ENCODE results near the gene ASB13. TPM values are rescaled to one million over a fixed set of nuclear protein-coding genes. Genes with fewer than 3 reads are reported as not detected.

ASB13 gene, protein sequence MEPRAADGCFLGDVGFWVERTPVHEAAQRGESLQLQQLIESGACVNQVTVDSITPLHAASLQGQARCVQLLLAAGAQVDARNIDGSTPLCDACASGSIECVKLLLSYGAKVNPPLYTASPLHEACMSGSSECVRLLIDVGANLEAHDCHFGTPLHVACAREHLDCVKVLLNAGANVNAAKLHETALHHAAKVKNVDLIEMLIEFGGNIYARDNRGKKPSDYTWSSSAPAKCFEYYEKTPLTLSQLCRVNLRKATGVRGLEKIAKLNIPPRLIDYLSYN
- total RNA-seq = 10 to 100 TPM in 1 of 2 experiments, 1 to 10 TPM in 1; 9.0 to 10.1 TPM

GRCh38 chr10:5666008-5666840 is at the start of gene ASB13:
ASB13 (minus strand) TSS chr10:5666595; CDS start chr10:5666551, 44 bp downstream.
- CTCF ChIA-PET = no interaction called here
- POLR2A ChIA-PET = interaction anchor here (1.2 kb wide), 1 partner anchor 28 kb away, joined by 3 read pairs; no protein-coding TSS in a partner anchor

GRCh38 chr10:5711642-5712041 is 45.2 kb upstream of the ASB13 start:
- CTCF ChIA-PET = interaction anchor here (0.6 to 1.7 kb wide), 3 partner anchors 23 to 170 kb away, joined by 3 to 5 read pairs (median 3); no protein-coding TSS in a partner anchor
- POLR2A ChIA-PET = no interaction called here

DNA sequence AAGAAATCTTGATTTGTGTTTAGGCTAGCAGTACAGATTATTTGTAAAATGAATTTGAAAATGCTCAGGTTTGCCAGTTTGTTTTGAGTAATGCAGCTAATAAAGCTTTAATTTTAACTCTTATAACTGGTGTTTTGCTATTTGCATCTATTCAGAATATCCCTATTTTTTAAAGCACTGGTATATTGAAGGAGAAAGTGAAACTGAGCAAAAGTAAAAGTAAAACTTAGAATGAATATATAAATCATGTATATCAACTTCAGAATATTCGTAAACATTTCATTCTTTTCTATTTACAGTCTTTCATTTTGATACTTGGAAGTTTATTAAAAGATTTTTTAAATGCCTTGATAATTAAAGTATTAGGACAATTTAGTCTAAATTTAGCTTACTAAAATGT is 44.5 kb upstream of the ASB13 start:
- ChIA-PET CTCF (interaction anchor here (1.7 kb wide), 1 partner anchor 171 kb away, joined by 5 read pairs; no protein-coding TSS in a partner anchor), POLR2A (no interaction called here)

DNA sequence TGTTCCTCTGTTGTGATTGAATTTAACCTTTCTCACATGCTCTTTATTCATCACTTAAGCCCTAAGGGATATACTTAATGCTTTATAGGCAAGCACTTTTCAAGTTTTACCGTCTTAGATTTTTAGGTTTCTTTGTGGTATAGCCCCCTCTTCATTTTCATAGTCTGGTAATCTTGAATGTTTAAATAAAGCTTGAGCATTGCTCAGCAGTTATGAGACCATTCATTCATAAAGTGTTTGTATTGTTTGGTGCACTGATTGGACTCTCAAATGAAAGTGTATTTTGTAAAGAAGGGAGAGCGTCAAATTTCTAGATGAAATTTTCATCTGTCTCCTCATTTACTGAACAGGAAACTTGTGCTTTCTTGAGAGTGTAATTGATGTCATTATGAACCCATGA is 43.5 kb upstream of the ASB13 start:
- POLR2A ChIA-PET = no interaction called here
- CTCF ChIA-PET = no interaction called here

DNA sequence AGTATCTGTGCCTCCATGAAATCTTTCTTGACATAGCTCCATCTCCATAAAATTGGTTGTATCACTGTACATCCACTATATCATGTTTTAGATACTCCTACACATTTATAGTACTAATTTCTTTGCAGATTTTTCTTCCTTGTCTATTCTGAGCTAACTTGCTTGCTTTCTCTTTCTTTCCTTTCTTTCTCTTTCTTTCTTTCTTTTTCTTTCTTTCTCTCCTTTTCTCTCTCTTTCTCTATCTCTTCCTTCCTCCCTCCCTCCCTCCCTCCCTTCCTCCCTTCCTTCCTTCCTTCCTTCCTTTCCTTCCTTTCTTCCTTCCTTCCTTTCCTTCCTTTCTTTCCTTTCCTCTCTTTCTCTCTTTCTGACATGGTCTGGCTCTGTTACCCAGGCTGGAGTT is 42.0 kb upstream of the ASB13 start:
- CTCF ChIA-PET = interaction anchor here (1.2 kb wide), 1 partner anchor 48 kb away, joined by 3 read pairs; no protein-coding TSS in a partner anchor
- POLR2A ChIA-PET = no interaction called here

DNA sequence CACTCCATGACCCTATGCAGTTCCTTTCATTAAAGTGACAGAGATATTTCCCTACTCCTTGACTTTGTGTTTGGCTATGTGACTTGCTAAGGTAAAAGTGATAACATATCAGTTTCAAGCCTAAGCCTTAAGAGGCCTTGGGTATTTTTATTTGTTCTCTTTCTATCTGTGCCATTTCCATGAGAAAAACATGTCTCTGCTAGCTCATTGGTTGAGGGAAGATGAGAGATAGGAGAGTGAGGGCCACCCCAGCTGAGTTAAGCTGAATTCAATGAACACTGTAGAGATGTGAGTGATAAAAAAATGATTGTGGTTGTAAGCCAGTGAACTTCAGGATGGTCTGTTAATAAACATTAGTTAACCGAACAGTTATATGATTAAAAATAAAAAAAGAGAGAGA is 31.7 kb upstream of the ASB13 start:
- CTCF ChIA-PET = no interaction called here
- POLR2A ChIA-PET = no interaction called here

- POLR2A ChIA-PET = no interaction called here
- CTCF ChIA-PET = interaction anchor here (0.7 kb wide), 1 partner anchor 887 kb away, joined by 3 read pairs; no protein-coding TSS in a partner anchor
Observed at GRCh38 chr10:5697342-5697741, 30.9 kb upstream of the ASB13 start.

GRCh38 chr10:5694573-5694972 is 28.2 kb upstream of the ASB13 start:
- CTCF ChIA-PET = interaction anchor here (1.1 to 1.7 kb wide), 2 partner anchors 12 to 117 kb away, joined by 4 read pairs; no protein-coding TSS in a partner anchor

DNA sequence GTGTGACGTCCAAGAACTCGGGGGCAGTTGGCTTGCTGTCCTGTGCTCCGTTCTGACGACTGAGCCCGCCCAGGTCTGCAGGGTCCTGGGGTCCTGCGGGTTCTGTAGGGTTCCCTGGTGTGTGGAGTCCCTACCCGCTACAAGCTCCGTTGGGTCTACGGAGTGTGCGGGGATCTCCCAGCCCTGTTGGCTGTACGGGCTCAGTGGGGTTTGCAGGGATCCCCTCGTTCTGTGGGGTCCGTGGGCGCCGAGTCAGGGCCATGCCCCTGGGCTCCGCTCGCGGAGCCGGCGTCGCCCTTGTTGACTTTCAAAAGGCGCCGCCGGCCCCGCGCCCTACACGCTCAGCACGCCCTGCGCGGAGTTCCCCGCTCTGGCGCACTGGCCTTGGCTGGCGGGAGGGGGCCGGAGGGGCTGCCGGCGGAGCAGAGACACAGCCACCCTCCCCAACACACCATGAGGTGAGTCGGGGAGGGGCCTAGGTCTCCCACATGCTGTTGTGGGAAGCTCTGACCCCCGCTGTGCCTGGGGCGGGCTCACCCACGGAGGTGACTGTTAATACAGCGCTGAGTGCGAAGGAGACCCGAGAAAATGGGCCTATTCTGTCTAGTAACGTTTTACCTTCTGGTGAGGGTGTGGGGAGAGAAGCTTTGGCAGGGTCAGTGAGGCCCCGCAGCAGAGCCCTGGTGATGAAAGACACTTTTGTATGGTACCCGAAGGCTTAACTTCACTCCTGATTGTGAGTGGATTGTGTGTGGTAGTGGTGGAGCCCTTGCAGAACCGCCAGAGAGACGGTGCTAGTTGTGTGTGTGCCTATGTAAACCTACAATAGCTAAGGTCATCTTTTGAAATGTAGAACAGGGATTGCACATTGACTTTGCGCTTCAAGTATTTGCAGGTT is 26.3 kb upstream of the ASB13 start:
- ChIA-PET CTCF (interaction anchor here (0.7 to 1.7 kb wide), 4 partner anchors 10 to 128 kb away, joined by 3 to 4 read pairs (median 4); no protein-coding TSS in a partner anchor), POLR2A (interaction anchor here (0.6 to 1.5 kb wide), 2 partner anchors 8 to 1907 kb away, joined by 4 to 6 read pairs; partner anchors contain the start of gene TASOR2)

More at GRCh38 chr10:5694573-5694972, 28.2 kb upstream of the ASB13 start:
- POLR2A ChIA-PET = no interaction called here

GRCh38 chr10:5691786-5692185 is 25.4 kb upstream of the ASB13 start:
- ChIA-PET CTCF (interaction anchor here (1.2 kb wide), 1 partner anchor 128 kb away, joined by 3 read pairs; no protein-coding TSS in a partner anchor), POLR2A (interaction anchor here (0.6 kb wide), 1 partner anchor 1906 kb away, joined by 4 read pairs; no protein-coding TSS in a partner anchor)

- CTCF ChIA-PET = interaction anchor here (0.7 kb wide), 1 partner anchor 24 kb away, joined by 3 read pairs; no protein-coding TSS in a partner anchor
- POLR2A ChIA-PET = no interaction called here
Observed at GRCh38 chr10:5688587-5688986, 22.2 kb upstream of the ASB13 start.

DNA sequence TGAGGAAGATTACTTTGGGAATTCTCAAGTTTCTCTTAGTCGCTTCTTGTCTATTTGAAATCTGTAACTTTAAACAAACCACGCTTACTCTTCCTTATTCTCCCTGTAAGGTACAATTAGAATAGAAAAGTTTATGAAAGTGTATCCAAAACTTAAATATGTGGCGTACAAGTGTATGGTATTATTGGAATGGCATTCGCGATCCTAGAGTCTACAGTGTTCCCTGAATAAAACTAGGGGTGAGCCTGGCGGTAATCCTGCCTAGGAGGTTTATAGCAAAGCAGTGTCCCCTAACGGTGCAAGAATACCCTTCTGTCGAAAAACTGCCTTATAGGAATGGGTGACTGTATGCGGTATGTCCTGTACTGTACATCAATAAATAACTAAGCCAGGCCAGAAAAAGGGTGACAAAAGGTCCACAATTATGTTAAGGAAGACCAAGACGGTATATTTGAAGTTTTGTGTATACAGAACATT is 19.4 kb upstream of the ASB13 start:
- ChIA-PET CTCF (no interaction called here), POLR2A (interaction anchor here (1.8 kb wide), 1 partner anchor 7 kb away, joined by 6 read pairs; no protein-coding TSS in a partner anchor)

DNA sequence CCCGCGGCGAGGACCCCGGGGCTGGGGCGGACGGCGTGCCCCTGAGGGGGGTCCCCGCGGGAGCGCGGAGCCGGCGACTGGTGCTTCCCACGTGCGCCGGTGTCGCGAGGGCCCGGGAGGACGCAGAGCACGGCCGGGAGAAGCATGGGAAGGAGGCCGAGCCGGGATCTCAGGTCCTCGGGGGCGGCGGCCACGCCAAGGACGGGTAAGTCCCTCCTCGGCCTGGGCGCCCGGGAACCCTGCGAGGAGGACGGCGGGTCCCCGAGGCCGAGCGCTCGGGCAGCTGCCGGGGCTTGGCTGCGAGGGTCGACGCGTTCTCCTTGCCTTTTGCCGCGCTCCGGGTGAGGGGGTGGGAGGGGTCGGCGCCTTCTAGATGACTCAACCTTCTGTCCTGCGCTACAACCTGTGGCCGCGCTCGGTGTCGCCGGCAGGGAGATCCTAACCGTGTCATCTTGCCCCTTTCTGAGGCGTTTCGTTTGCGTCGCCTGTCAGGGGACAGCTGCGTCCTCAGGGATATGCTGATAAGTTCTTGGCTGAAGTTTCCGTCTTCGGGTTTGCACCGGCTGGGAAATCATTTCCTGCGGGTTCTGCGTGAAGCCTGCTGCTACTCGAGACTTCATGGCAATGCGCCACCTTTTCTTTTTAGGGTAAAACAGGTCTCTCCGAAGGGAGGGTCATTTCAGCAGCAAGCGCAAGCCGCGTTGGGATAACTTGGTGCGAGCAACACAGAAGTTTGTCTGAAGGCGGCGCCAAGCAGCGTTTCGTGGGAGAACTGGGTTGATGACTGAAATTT is 18.8 kb upstream of the ASB13 start:
- ChIA-PET POLR2A (interaction anchor here (1.3 to 1.8 kb wide), 2 partner anchors 8 to 129 kb away, joined by 3 to 6 read pairs; no protein-coding TSS in a partner anchor), CTCF (no interaction called here)

- POLR2A ChIA-PET = interaction anchor here (0.6 to 1.8 kb wide), 3 partner anchors 9 to 129 kb away, joined by 3 to 6 read pairs (median 3); no protein-coding TSS in a partner anchor
- CTCF ChIA-PET = no interaction called here
Observed at GRCh38 chr10:5684318-5684970, 18.0 kb upstream of the ASB13 start, which contains the start of gene TASOR2. TASOR2 (plus strand) TSS chr10:5684838; CDS start chr10:5720643, 35,805 bp downstream.

- CTCF ChIA-PET = no interaction called here
- POLR2A ChIA-PET = no interaction called here
Observed at GRCh38 chr10:5683065-5683464, 16.7 kb upstream of the ASB13 start.

DNA sequence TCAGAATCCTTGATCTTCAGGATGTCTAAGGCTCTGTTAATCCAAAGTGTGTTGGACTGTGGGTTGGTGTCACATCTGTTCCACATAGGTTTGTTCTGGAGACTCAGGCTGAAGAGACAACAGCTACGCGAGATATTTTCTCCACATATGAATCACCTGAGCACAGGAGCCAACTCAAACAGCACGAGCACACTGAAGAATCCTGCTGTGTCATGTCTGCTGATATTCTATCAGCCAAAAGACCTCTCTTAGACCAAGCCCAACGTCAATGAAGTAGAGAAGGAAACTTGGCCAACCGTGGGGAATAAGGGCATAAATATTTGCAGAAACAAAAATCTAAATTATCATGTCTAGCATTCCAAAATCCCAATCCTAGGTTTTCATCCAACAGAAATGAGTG is 15.5 kb upstream of the ASB13 start:
- POLR2A ChIA-PET = no interaction called here
- CTCF ChIA-PET = interaction anchor here (1.0 kb wide), 1 partner anchor 10 kb away, joined by 3 read pairs; no protein-coding TSS in a partner anchor

- ChIA-PET CTCF (no interaction called here), POLR2A (no interaction called here)
Observed at GRCh38 chr10:5679606-5680005, 13.2 kb upstream of the ASB13 start.
